Keratinocyte (primary cell): ENCODE measurements around the gene SMIM36. TPM values are rescaled to one million over a fixed set of nuclear protein-coding genes. Genes with fewer than 3 reads are reported as not detected.

ENCODE experiments used
- DNase-seq: peaks from one replicate; pipeline ENCODE4 v3.0.0-alpha.2; 2011; ENCODE audit warnings: low read depth, missing footprints, low spot score
- FAIRE-seq: peaks from 2 replicates; lab custom pipeline; 2011; peaks lifted over from hg19 to GRCh38; lab: Jason Lieb, UNC
- H2AFZ ChIP-seq: 2 replicates; pipeline ENCODE4 v1.6.0; 2012; ENCODE audit warnings: low read length, control low read depth, inconsistent platforms; ENCODE audit not compliant: control insufficient read depth
- H3K27ac ChIP-seq: 2 replicates; pipeline ENCODE4 v1.5.1; 2011; ENCODE audit warnings: low read length; ENCODE audit not compliant: control insufficient read depth, insufficient read depth
- H3K27me3 ChIP-seq: 3 replicates; pipeline ENCODE4 v1.6.0; 2011; ENCODE audit warnings: low read length; ENCODE audit not compliant: control insufficient read depth, insufficient read depth; ENCODE audit errors: extremely low read depth
- H3K36me3 ChIP-seq, 2 experiments: 2 replicates in 1 of 2; 3 replicates in 1 of 2; pipeline ENCODE4 v1.5.1; 2011; ENCODE audit warnings: low read length in 2 of 2, mild to moderate bottlenecking in 1 of 2; ENCODE audit not compliant: control insufficient read depth in 2 of 2, insufficient read depth in 2 of 2; ENCODE audit errors: extremely low read depth in 1 of 2
- H3K4me1 ChIP-seq: 3 replicates; pipeline ENCODE4 v1.5.1; 2011; ENCODE audit warnings: low read length; ENCODE audit not compliant: control insufficient read depth, insufficient read depth; ENCODE audit errors: extremely low read depth
- H3K4me2 ChIP-seq: 3 replicates; pipeline ENCODE4 v1.6.0; 2011; ENCODE audit warnings: low read depth, low read length; ENCODE audit not compliant: control insufficient read depth, insufficient read depth; ENCODE audit errors: extremely low read depth
- H3K4me3 ChIP-seq, 3 experiments: fragments of 200-600 bp in 1 of 3; sonication (generic) in 1 of 3; 2 replicates in 2 of 3; 3 replicates in 1 of 3; pipeline ENCODE4 v1.5.1; 2011 to 2016; ENCODE audit warnings: low read length in 3 of 3, mild to moderate bottlenecking in 3 of 3, control low read depth in 2 of 3, inconsistent platforms in 1 of 3, low read depth in 1 of 3, mixed read lengths in 1 of 3, mixed run types in 1 of 3, moderate library complexity in 1 of 3; ENCODE audit not compliant: control insufficient read depth in 2 of 3, insufficient read depth in 2 of 3; ENCODE audit errors: extremely low read depth in 1 of 3
- H3K79me2 ChIP-seq: 2 replicates; pipeline ENCODE4 v1.6.0; 2012; ENCODE audit warnings: low read length; ENCODE audit not compliant: control insufficient read depth, insufficient read depth
- H3K9ac ChIP-seq: 3 replicates; pipeline ENCODE4 v1.6.0; 2011; ENCODE audit warnings: low read length; ENCODE audit not compliant: control insufficient read depth, insufficient read depth; ENCODE audit errors: extremely low read depth
- H3K9me1 ChIP-seq: 3 replicates; pipeline ENCODE4 v1.6.0; 2011; ENCODE audit warnings: low read length; ENCODE audit not compliant: control insufficient read depth, insufficient read depth; ENCODE audit errors: extremely low read depth
- H3K9me3 ChIP-seq: 2 replicates; pipeline ENCODE4 v1.5.1; 2012; ENCODE audit warnings: low read depth, low read length; ENCODE audit not compliant: control insufficient read depth
- H4K20me1 ChIP-seq: 3 replicates; pipeline ENCODE4 v1.6.0; 2011; ENCODE audit warnings: low read length; ENCODE audit not compliant: control insufficient read depth, insufficient read depth; ENCODE audit errors: extremely low read depth
- CTCF ChIP-seq, 3 experiments: IDR thresholded peaks in 1 of 3; conservative IDR thresholded peaks in 1 of 3; optimal IDR thresholded peaks in 1 of 3; 2 replicates in 2 of 3; 3 replicates in 1 of 3; pipeline versions ENCODE3 to v1.5.1; 2011; ENCODE audit warnings: low read length in 3 of 3, mild to moderate bottlenecking in 3 of 3, moderate library complexity in 2 of 3, control low read depth in 1 of 3, inconsistent platforms in 1 of 3; ENCODE audit not compliant: insufficient read depth in 2 of 3; ENCODE audit errors: extremely low read depth in 1 of 3
- EZH2 ChIP-seq: IDR thresholded peaks from one replicate; pipeline ENCODE4 v1.6.1; 2012; ENCODE audit warnings: inconsistent platforms, mild to moderate bottlenecking, low read length, moderate library complexity
- dilution Hi-C: fragments of 300-500 bp; cut with MboI; formaldehyde crosslinking; loops from one replicate; pipeline ENCODE4 v1.7.0; 2020; ENCODE audit warnings: low sequenced_read_pairs; ENCODE audit not compliant: extremely low pct_ligation_motif_present
- polyA plus RNA-seq, 5 experiments: library from polyadenylated mRNA; depleted of rRNA in 3 of 5; stranded (reverse) in 3 of 5; stranded (forward) in 1 of 5; unstranded in 1 of 5; fragments of >200 nt; gene quantifications; 1 replicate in 1 of 5; 2 replicates in 3 of 5; 3 replicates in 1 of 5; pipeline versions ENCODE4 v1.2.1 to v1.2.3, GENCODE V29; 2011 to 2012; ENCODE audit warnings: missing spikeins in 2 of 5, low read depth in 1 of 5, low replicate concordance in 1 of 5

Gene SMIM36
- polyA plus RNA-seq, 1 donor (not counting 4 experiments of a cell fraction or from before 2014, with no cell fraction given): not detected

DNA sequence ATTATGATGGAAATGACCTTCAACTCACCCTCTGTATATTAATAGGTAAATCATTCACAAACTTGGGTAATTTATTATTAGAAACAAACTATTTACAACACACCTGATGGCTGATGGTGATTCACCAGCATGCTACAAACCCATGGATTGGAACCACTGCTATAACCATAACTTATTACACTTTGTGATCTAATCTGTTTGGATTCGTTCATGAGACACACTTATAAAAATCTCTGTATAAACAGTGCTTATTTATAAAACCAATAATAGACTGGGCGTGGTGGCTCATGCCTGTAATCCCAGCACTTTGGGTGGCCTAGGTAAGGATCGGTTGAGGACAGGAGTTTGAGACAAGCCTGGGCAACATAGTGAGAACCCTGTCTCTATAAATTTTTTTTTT, 16.0 kb downstream of the SMIM36 start:
- Histone ChIP-seq H4K20me1 (no peaks in the 10 kb centered on the region), H3K27ac (no peak overlapping the region), H3K4me1 (no peaks in the 10 kb centered on the region), H3K4me2 (no peak overlapping the region), H3K27me3 (no peaks in the 10 kb centered on the region), H3K9me3 (no peaks in the 10 kb centered on the region), H3K79me2 (no peaks in the 10 kb centered on the region), H3K9ac (no peak overlapping the region), H3K9me1 (no peaks in the 10 kb centered on the region), H3K36me3 (no peaks in the 10 kb centered on the region), H2AFZ (no peak overlapping the region), H3K4me3 (no peak overlapping the region)
- dilution Hi-C loops: loop anchor here (25.0 kb wide), 1 partner anchor 133 kb away; no protein-coding TSS in a partner anchor
- TF ChIP-seq CTCF (optimal IDR thresholded peaks at IDR 0.05 in 1 of 3, IDR thresholded peaks at IDR 0.05 in 1 of 3, conservative IDR thresholded peaks at IDR 0.05 in 1 of 3; ENCODE audit: extremely low read depth in 1 of 3, insufficient read depth in 2 of 3, low read length in 3 of 3) (no peak), EZH2 (no peak)
- FAIRE-seq: no peak
- no peak for DNase-seq

DNA sequence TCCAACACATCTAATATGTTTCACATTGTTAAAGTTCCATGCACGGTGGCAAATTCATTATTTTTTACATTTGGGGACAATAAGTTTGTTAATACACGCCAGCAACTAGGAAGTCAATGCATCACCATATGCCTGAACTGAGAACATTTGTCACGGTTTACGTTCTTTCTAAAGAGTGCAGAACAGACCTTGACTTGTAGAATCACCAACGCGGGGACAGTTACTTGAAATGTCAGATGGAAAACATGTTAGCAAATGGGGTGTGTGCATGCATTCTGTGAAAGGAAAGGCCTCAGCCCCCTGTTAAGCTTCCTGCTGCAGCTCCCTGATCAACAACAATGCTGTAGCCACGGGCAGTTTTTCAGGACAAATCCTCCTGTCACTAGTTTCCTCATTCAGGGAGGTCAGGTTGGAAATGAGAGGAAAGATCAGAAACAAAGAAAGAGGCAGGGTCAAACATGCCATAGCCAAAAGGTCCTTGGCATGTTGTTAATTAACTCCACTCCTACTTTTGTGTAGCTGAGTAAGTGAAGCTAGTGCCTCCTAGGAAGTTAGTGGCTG, 18.4 kb downstream of the SMIM36 start:
- Histone ChIP-seq H3K79me2 (no peaks in the 10 kb centered on the region), H3K9me1 (no peaks in the 10 kb centered on the region), H3K9ac (no peak overlapping the region), H3K4me3 (no peak overlapping the region), H3K4me1 (no peaks in the 10 kb centered on the region), H3K4me2 (no peak overlapping the region), H3K36me3 (no peaks in the 10 kb centered on the region), H3K27ac (no peak overlapping the region), H3K9me3 (no peaks in the 10 kb centered on the region), H2AFZ (no peak overlapping the region), H3K27me3 (no peaks in the 10 kb centered on the region), H4K20me1 (no peaks in the 10 kb centered on the region)
- DNase-seq (no peak), FAIRE-seq (no peak)
- dilution Hi-C loops: loop anchor here (25.0 kb wide), 1 partner anchor 131 kb away; no protein-coding TSS in a partner anchor
- no peak for TF ChIP-seq CTCF (optimal IDR thresholded peaks at IDR 0.05 in 1 of 3, IDR thresholded peaks at IDR 0.05 in 1 of 3, conservative IDR thresholded peaks at IDR 0.05 in 1 of 3; ENCODE audit: extremely low read depth in 1 of 3, insufficient read depth in 2 of 3, low read length in 3 of 3)
- TF ChIP-seq EZH2: no peak
